Neural crest cell (in vitro differentiated cells): Measurements from ENCODE around the gene ARF1. TPM values are rescaled to one million over a fixed set of nuclear protein-coding genes. Genes with fewer than 3 reads are reported as not detected.

Source experiments
- DNase-seq: peaks from one replicate; pipeline ENCODE4 v3.0.0; 2021; ENCODE audit warnings: low read depth, mixed read lengths, low spot score
- H3K27ac Mint-ChIP-seq: one replicate; pipeline ENCODE4 v1.8.0; 2021; ENCODE audit warnings: mild to moderate bottlenecking, mixed read lengths; ENCODE audit not compliant: unreplicated experiment
- H3K27me3 Mint-ChIP-seq: 2 replicates; pipeline ENCODE4 v1.8.0; 2021; ENCODE audit warnings: low read depth, mild to moderate bottlenecking, mixed read lengths
- H3K36me3 Mint-ChIP-seq: 2 replicates; pipeline ENCODE4 v1.8.0; 2021; ENCODE audit warnings: low read depth, mild to moderate bottlenecking, mixed read lengths
- H3K4me1 Mint-ChIP-seq: 2 replicates; pipeline ENCODE4 v1.8.0; 2021; ENCODE audit warnings: mixed read lengths
- H3K4me3 Mint-ChIP-seq: one replicate; pipeline ENCODE4 v1.8.0; 2021; ENCODE audit warnings: mild to moderate bottlenecking, mixed read lengths
- H3K9me3 Mint-ChIP-seq: 2 replicates; pipeline ENCODE4 v1.8.0; 2021; ENCODE audit warnings: mixed read lengths
- microRNA-seq: library from miRNA; unstranded; fragments of <30 nt; microRNA quantifications from one replicate; pipeline ENCODE4, GENCODE V29; 2020
- total RNA-seq: library from RNA; stranded (reverse); gene quantifications from 2 replicates; pipeline ENCODE4 v1.2.1, GENCODE V29; 2021
- TF ChIP-seq, protein P1 (sequence below): fragments of 200-600 bp; sonication (generic); conservative IDR thresholded peaks from 2 replicates; pipeline ENCODE4 v1.5.0; 2021; ENCODE audit warnings: antibody characterized with exemption, mild to moderate bottlenecking

The ARF1 gene
- total RNA-seq, 1 donor from 2014 or later = 237 TPM

DNA sequence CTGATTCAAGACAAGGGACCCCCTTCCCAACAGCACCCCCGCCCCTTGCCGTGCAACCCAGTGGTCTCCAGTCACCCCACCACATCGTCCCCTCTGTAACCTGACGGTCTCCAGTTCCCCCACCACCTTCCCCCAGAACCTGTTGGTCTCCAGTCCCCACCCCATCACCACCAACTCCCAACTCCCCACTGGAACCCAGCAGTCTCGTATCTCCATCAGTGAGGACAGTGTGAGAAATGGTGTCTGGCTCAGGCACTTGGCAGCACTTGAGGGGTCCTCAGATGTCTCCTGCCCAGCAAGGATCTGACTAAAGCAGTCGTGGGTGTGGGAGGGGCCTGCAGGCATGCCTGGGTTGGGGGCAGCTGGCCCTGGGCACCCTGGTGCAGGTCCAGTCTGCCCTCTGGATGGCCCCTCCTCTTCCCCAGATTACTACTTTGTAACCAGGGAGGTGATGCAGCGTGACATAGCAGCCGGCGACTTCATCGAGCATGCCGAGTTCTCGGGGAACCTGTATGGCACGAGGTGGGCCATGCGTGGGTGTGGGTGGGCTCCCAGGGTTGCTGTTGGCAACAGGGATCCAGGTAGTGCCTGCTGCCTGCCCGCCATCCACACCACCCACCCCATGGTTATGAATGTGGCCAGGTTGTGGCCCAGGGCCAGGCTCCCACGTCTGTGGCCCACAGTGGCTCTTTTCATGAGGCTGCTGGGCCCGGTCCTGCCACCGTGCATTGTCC is 64.1 kb downstream of the ARF1 start:
- H3K27ac Mint-ChIP-seq = peak overlapping the region; percentile 12
- H3K36me3 Mint-ChIP-seq = no peaks in the 10 kb centered on the region
- peaks cover 5% of the 10 kb centered on the region for H3K4me1 Mint-ChIP-seq
- H3K4me3 Mint-ChIP-seq = no peak overlapping the region
- H3K9me3 Mint-ChIP-seq = no peaks in the 10 kb centered on the region
- H3K27me3 Mint-ChIP-seq = no peaks in the 10 kb centered on the region
- no peak for DNase-seq
- TF ChIP-seq, protein P1, sequence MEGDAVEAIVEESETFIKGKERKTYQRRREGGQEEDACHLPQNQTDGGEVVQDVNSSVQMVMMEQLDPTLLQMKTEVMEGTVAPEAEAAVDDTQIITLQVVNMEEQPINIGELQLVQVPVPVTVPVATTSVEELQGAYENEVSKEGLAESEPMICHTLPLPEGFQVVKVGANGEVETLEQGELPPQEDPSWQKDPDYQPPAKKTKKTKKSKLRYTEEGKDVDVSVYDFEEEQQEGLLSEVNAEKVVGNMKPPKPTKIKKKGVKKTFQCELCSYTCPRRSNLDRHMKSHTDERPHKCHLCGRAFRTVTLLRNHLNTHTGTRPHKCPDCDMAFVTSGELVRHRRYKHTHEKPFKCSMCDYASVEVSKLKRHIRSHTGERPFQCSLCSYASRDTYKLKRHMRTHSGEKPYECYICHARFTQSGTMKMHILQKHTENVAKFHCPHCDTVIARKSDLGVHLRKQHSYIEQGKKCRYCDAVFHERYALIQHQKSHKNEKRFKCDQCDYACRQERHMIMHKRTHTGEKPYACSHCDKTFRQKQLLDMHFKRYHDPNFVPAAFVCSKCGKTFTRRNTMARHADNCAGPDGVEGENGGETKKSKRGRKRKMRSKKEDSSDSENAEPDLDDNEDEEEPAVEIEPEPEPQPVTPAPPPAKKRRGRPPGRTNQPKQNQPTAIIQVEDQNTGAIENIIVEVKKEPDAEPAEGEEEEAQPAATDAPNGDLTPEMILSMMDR = no peak

GRCh38 chr1:228147151-228147693 is 64.7 kb downstream of the ARF1 start:
- no peak for DNase-seq
- H3K4me1 Mint-ChIP-seq = peaks cover 5% of the 10 kb centered on the region
- no peak overlapping the region for H3K27ac Mint-ChIP-seq
- no peak overlapping the region for H3K4me3 Mint-ChIP-seq
- no peaks in the 10 kb centered on the region for H3K27me3 Mint-ChIP-seq
- no peaks in the 10 kb centered on the region for H3K9me3 Mint-ChIP-seq
- TF ChIP-seq, protein P1 = no peak
- H3K36me3 Mint-ChIP-seq = no peaks in the 10 kb centered on the region

GRCh38 chr1:228147768-228148167 is 65.3 kb downstream of the ARF1 start:
- no peak for DNase-seq
- H3K36me3 Mint-ChIP-seq = no peaks in the 10 kb centered on the region
- no peaks in the 10 kb centered on the region for H3K9me3 Mint-ChIP-seq
- H3K4me1 Mint-ChIP-seq = peaks cover 5% of the 10 kb centered on the region
- H3K27ac Mint-ChIP-seq = no peak overlapping the region
- TF ChIP-seq, protein P1 = no peak
- no peak overlapping the region for H3K4me3 Mint-ChIP-seq
- H3K27me3 Mint-ChIP-seq = no peaks in the 10 kb centered on the region

GRCh38 chr1:228148196-228148861 is 65.8 kb downstream of the ARF1 start:
- no peak for DNase-seq
- Mint-ChIP-seq H3K27ac (no peak overlapping the region), H3K4me1 (peaks cover 5% of the 10 kb centered on the region), H3K27me3 (no peaks in the 10 kb centered on the region), H3K36me3 (no peaks in the 10 kb centered on the region), H3K4me3 (no peak overlapping the region), H3K9me3 (no peaks in the 10 kb centered on the region)
- TF ChIP-seq, protein P1 = no peak

Small RNAs within 50 kb of the gene (microRNA-seq; reads per million reads assigned to microRNA genes)
- gene MIR3620 = 7.1 reads per million, percentile 8 among the genes with 10 or more reads in this experiment

Other genes starting within 250 kb of the ARF1 start
- 0.48 and 0.54 TPM in 2 replicates for gene WNT9A, start 134.8 kb upstream of the ARF1 start, total RNA-seq
- gene WNT3A, start 75.7 kb upstream of the ARF1 start, total RNA-seq = not detected in 2 replicates
- gene C1orf35, start 20.6 kb downstream of the ARF1 start, total RNA-seq = 29.1 and 29.7 TPM in 2 replicates
- 61.9 and 67.3 TPM in 2 replicates for gene MRPL55, start 26.6 kb downstream of the ARF1 start, total RNA-seq
- 114 and 115 TPM in 2 replicates for gene GUK1, start 57.6 kb downstream of the ARF1 start, total RNA-seq
- 0.65 and 0.68 TPM in 2 replicates for gene GJC2, start 67.2 kb downstream of the ARF1 start, total RNA-seq
- 8.3 and 10.4 TPM in 2 replicates for gene IBA57, start 83.1 kb downstream of the ARF1 start, total RNA-seq
- 40.1 and 46.5 TPM in 2 replicates for gene OBSCN, start 125.3 kb downstream of the ARF1 start, total RNA-seq